ENCODE measurements around the gene RNF225.
"Not testable (repeated sequence)": the region's sequence is repeated elsewhere in the genome, so short reads cannot be mapped to it uniquely, and the experiment has no call there.

Gene RNF225

GRCh38 chr19:58362272-58362994, 33.0 kb upstream of the RNF225 start, which contains the start of gene ZNF497:
Gene ZNF497, minus strand, starts transcription at chr19:58362751. Its CDS starts 5,116 bp downstream, at chr19:58357635.
- peak; percentile 96 for DNase-seq

DNA sequence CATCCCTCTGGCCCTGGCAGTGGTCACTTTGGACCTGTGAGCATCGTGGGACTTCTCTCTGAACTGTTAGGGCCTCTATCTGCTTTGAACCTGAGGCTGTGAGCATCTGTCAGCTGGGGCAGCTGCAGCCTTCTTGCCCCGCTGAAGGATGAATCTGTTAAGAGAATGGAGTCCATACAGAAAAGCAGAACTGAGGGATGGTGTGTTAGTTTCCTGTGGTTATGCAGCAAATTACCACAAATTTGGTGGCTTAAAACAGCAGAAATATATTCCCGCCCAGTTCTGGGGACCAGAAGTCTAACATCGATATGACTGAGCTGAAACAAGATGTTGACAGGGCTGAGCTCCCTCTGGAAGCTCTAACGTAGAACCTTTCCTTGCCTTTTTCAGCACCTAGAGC, 31.3 kb upstream of the RNF225 start:
- DNase-seq, result no peak

DNA sequence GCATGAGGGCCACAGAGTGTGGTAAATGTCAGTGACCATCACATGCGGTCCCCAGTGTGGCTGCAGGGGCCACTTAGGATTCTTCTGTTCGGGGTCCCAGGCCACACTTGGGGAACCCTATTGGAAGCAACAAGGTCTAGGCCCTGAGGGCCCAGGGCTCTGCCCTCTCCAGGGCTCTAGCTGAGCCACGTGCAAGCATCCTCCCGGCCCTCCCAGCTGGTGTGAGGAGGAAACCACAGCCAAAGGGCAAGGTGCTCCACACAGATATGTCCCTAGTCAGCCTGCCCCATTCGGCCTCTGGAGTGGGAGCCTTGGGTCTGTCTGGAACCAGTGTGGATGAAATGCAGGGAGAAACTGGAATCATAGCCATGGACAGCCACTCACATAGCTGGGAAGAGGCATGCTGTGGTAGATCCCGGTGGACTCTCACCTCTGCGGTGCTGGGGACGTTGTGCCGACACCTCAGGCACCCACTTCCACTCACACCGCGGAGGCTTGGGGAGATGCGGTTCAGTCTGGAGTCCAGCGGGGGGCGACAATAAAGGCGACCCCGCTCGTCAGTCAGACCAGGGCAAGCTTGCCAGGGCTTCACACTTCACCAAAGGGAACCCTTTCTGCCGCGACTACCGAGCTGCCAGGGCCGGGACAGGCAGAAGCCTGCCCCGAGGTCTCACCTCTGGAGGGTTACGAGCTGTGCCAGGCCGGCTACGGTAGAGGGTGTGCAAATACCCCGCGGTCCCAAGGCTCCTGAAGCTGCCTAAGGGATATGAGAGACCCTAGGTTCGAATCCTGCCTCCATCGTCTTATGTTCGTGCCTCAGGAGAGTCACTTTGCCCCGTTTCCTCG, 28.6 kb upstream of the RNF225 start:
- no peak for DNase-seq

DNA sequence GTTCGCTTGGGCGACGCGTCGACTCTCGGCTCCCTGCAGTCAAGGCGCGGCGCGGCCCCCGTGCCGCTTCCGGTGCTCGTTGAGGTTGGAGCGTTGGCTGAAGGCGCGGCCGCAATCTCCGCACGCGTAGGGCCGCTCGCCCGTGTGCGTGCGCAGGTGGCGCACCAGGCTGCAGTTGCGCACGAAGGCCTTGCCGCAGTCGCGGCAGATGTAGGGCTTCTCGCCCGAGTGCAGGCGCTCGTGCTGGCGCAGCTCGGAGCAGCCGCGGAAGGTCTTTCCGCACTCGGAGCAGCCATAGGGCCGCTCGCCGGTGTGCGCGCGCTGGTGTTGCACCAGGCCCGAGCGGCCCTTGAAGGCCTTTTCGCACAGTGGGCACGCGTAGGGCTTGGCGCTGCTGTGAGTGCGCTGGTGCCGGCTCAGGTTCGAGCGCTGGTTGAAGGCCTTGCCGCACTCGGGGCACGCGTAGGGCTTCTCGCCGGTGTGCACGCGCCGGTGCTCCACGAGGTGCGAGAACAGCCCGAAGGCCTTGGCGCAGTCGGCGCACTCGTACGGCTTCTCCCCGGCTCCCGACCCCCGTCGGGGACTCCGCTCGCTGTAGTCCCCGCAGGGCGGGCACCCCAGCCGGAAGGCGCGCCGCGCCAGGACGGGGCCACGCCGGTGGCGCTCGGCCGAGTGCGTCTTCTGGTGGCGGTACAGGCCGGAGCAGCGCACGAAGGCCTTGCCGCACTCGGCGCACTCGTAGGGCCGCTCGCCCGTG, 27.6 kb upstream of the RNF225 start:
- no peak for DNase-seq

- no peak for DNase-seq
Measured at GRCh38 chr19:58368561-58369360, 26.7 kb upstream of the RNF225 start.

- DNase-seq, result no peak
Measured at GRCh38 chr19:58372311-58373133, 22.9 kb upstream of the RNF225 start.

DNA sequence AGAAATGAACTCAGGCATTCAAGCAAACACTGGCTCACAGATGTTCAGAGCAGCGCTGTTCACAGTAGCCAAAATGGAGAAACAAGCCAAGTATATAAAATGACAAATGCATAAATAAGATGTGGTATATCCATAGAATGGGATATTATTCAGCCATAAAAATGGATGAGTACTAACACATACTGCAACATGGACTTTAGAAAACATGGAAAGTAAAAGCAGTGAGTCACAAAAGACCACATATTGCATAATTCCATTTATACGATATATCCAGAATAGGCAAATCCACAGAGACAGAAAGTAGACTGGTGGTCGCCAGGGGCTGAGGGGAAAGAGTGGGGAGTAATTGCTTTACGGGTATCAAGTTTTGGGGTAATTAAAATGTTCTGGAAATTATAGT, 21.3 kb upstream of the RNF225 start:
- DNase-seq, result no peak

DNA sequence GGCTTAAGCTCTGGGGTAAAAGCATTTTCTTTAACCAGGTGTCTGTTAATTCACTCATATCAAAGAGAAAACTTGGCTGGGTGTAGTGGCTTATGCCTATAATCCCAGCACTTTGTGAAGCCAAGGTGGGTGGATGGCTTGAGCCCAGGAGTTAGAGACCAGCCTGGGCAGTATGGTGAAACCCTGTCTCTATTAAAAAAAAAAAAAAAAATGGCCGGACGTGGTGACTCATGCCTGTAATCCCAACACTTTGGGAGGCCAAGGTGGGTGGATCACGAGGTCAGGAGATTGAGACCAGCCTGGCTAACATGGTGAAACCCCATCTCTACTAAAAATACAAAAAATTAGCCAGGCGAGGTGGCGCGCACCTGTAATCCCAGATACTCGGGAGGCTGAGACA, 18.7 kb upstream of the RNF225 start:
- DNase-seq, result not testable (repeated sequence)

GRCh38 chr19:58379246-58379645, 16.2 kb upstream of the RNF225 start:
- no peak for DNase-seq

- no peak for DNase-seq
Measured at GRCh38 chr19:58380037-58380661, 15.3 kb upstream of the RNF225 start.

DNA sequence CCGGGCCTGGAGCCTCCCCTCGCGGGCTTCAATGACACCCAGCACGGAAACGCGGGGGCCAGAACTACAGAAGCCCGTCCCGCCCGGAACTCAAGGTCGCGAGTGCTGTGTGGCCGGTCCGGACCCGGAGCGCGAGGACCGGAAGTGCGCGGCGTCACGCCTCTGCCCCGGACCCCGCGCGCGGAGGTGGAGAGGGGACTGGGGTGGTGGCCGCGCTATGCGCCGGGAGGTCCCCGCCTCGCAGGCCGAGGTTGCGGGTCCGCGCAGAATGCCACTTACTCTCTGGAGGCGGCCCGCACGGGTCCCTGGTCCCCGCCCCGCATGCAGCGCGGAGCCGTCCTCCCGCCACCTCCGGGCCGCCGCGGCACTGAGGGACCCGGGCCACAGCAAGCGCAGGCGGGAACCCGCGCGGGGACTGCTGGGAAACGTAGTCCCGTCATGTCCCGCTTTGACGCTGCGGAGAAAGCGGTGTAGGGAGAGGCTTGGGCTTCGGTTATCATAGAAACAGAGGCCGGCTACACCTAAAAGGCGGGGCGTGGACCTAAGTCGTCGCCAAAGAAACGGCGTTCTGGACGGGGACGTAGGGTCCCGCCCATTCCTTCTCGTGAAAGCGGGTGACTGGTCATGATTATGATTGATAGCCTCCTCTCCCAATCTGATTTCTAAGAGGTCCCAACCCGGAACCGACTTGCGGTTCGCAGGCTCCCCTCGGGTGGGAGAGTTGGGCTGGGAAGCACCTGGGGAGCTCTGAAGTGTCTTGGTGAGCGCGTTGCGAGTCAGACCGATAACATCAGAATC, 14.6 kb upstream of the RNF225 start, which contains the start of gene ZNF837:
Gene ZNF837 (minus strand): TSS at position 369 of the 798 bp plus-strand sequence. CDS start 11,698 bp downstream, outside the sequence.
- DNase-seq, result peak; percentile 97

DNA sequence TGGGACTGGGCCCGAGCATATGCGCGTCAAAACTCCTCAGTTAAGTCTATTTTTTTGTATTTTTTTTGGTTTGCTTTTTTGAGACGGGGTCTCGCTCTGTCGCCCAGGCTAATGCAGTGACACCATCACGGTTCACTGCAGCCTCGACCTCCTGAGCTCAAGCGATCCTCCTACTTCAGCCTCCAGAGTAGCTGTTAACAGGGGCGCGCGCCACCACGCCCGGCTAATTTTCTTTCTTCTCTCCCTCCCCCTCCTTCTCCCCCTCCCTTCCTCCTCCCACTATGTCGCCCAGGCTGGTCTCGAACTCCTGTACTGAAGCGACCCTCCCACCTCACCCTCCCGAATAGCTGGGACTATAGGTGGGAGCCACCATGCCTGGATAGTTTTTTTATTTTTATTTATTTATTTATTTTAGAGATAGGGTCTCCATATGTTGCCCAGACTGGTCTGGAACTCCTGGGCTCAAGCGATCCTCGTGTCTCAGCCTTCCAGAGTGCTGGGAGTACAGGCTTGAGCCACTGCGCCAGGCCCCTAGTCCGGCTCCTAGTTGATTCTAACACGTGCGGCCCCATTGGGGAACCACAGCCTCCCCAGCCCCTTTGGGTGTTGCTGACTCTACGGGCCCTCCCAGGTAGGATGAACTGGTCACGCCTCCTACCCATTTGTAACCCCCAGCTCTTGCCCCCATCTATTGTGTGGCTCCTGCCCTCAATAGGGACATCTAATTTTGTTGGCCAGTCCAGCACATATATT, 13.8 kb upstream of the RNF225 start:
- no peak for DNase-seq

GRCh38 chr19:58382997-58383603, 12.4 kb upstream of the RNF225 start:
- DNase-seq, result no peak

DNA sequence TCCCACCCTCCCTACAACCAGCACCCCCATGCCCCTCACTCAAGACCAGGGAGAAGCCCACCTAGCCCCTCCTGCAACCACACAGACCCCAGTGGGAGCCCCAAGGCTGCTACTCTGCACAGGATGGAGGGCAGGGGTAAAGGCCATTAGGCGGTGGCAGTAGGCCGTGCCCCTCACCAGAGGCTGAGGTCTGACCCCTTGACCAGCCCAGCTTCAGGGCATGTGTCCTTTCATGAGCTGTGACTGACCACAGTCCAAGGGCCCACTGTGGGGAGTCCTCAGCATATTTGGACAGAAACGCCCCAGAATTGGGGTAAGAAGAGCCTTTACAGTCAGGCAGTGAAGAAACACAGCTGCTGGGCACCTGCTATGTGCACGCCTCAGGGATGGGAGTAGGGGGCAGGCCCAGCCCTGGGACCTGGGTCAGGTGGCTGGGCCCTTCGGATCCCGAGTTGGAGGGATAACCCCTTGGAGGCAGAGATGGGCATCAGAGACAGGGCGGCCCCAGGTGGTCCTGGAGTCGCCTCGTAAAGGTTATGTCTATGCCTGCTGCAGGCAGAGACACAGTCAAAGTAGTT, 10.1 kb upstream of the RNF225 start:
- DNase-seq, result no peak

DNA sequence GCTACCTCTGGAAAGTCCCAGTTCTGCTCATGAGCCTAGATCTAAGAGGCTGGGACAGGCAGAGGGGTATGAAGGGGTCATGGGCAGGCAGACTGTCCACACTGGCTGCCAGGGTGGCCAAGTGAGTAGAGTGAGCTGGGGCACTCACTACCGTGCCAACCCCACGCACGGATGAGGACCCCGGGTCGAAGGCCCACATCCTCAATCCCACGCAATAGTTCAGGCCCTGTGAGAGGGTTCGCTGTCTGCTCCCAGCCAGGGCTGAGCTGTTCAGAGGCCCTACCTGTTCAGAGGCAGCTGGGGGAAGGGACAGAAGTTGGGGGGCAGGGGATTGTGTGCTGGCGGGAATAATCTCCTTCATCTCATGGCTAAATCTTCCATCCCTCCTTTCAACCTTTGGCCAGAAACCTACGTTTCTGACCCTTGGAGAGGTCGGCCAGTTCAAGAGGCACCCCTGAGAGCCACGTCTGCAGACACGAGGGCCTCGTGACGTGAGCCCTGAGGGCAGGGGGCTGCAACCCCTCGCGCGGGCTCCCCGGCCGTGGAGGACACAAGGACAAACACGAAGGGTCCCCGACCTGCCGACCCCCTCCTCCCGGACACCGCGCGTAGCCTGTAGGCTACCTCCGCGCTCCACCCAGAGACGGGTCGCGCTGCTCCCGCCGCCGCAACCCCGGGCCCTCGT, 9.4 kb upstream of the RNF225 start:
- DNase-seq, result no peak

GRCh38 chr19:58386576-58387337, 8.7 kb upstream of the RNF225 start, which contains the start of gene RPS5:
Gene RPS5, plus strand, starts transcription at chr19:58387269. Its CDS starts 869 bp downstream, at chr19:58388138.
- peak; percentile 93 for DNase-seq

All from activated T-cell treated with anti-CD3 and anti-CD28 coated beads, Interleukin-2, amount 50 U/mL, for 1 hour (primary cell).